HepG2 (cell line): ENCODE data around the gene ZNF844. TPM values are rescaled to one million over a fixed set of nuclear protein-coding genes. Genes with fewer than 3 reads are reported as not detected.
A peak's percentile ranks its signal among the peaks of the same experiment; 100 is the strongest.

Experiments
- CAMTA2 ChIP-seq: sonication (generic); formaldehyde crosslinking; IDR thresholded peaks from 2 replicates; pipeline ENCODE4 v1.4.0; 2020; ENCODE audit warnings: mild to moderate bottlenecking, missing genetic modification reagents, borderline replicate concordance
- CBX2 ChIP-seq, 2 experiments: fragments of 200-600 bp in 1 of 2; sonication (generic); formaldehyde crosslinking in 1 of 2; IDR thresholded peaks; 2 replicates each; pipeline versions ENCODE4 v1.7.0 to v1.8.1; 2018 to 2022; ENCODE audit warnings: low read depth in 2 of 2, low read length in 1 of 2, mild to moderate bottlenecking in 1 of 2, missing genetic modification reagents in 1 of 2
- CHD2 ChIP-seq: IDR thresholded peaks from 2 replicates; pipeline ENCODE4 v1.6.1; 2011; ENCODE audit warnings: low read depth, low read length, improper control_type of control experiment
- FIP1L1 ChIP-seq: fragments of 200-400 bp; formaldehyde crosslinking; IDR thresholded peaks from 2 replicates; pipeline ENCODE4 v1.6.1; 2018; ENCODE audit warnings: low read depth, mild to moderate bottlenecking, low read length, moderate library complexity, borderline replicate concordance; ENCODE audit not compliant: insufficient read depth
- GFI1 ChIP-seq: sonication (generic); formaldehyde crosslinking; IDR thresholded peaks from 2 replicates; pipeline ENCODE4 v1.5.0; 2020; ENCODE audit warnings: missing genetic modification reagents, mild to moderate bottlenecking, borderline replicate concordance
- ISX ChIP-seq: sonication (generic); formaldehyde crosslinking; conservative IDR thresholded peaks from 2 replicates; pipeline ENCODE4 v1.5.0; 2020; ENCODE audit warnings: missing genetic modification reagents
- JUNB ChIP-seq: sonication (generic); formaldehyde crosslinking; IDR thresholded peaks from 2 replicates; pipeline ENCODE4 v1.8.0; 2022; ENCODE audit warnings: missing genetic modification reagents, mild to moderate bottlenecking, borderline replicate concordance
- KMT2B ChIP-seq: IDR thresholded peaks from 2 replicates; pipeline ENCODE4 v1.6.1; 2016; ENCODE audit warnings: missing genetic modification reagents, missing compliant biosample characterization
- MAF1 ChIP-seq: sonication (generic); formaldehyde crosslinking; IDR thresholded peaks from 2 replicates; pipeline ENCODE4 v1.5.0; 2020; ENCODE audit warnings: missing genetic modification reagents, borderline replicate concordance
- MAFG ChIP-seq: sonication (generic); formaldehyde crosslinking; IDR thresholded peaks from 2 replicates; pipeline ENCODE4 v1.5.1; 2020; ENCODE audit warnings: mild to moderate bottlenecking, missing genetic modification reagents
- MEF2D ChIP-seq: sonication (generic); formaldehyde crosslinking; IDR thresholded peaks from 2 replicates; pipeline ENCODE4 v1.5.1; 2020; ENCODE audit warnings: mild to moderate bottlenecking, missing genetic modification reagents
- MIXL1 ChIP-seq: IDR thresholded peaks from 2 replicates; pipeline ENCODE4 v1.6.1; 2016
- MTA3 ChIP-seq: sonication (generic); formaldehyde crosslinking; IDR thresholded peaks from 2 replicates; pipeline ENCODE4 v1.4.0; 2020; ENCODE audit warnings: missing genetic modification reagents
- NR2F6 ChIP-seq, 2 experiments: IDR thresholded peaks; 2 replicates each; pipeline ENCODE4 v1.6.1; 2016; ENCODE audit warnings: antibody characterized with exemption in 1 of 2, mild to moderate bottlenecking in 1 of 2
- NR3C1 ChIP-seq: sonication (generic); formaldehyde crosslinking; IDR thresholded peaks from 2 replicates; pipeline ENCODE4 v1.4.0; 2020; ENCODE audit warnings: missing genetic modification reagents
- PHF5A ChIP-seq: IDR thresholded peaks from one replicate; pipeline ENCODE4 v1.6.1; 2018; ENCODE audit warnings: low read depth, missing genetic modification reagents; ENCODE audit not compliant: unreplicated experiment
- RBM39 ChIP-seq: fragments of 200-400 bp; formaldehyde crosslinking; IDR thresholded peaks from one replicate; pipeline ENCODE4 v1.6.1; 2018; ENCODE audit warnings: antibody characterized with exemption, mild to moderate bottlenecking, low read depth, low read length; ENCODE audit not compliant: poor library complexity, severe bottlenecking
- ZBTB7B ChIP-seq: sonication (generic); formaldehyde crosslinking; IDR thresholded peaks from 2 replicates; pipeline ENCODE4 v1.4.0; 2020; ENCODE audit warnings: missing genetic modification reagents
- ZNF24 ChIP-seq: fragments of 450-650 bp; IDR thresholded peaks from 2 replicates; pipeline ENCODE4 v1.6.1; 2017; ENCODE audit warnings: antibody characterized with exemption, mild to moderate bottlenecking
- ZNF496 ChIP-seq: sonication (generic); formaldehyde crosslinking; IDR thresholded peaks from 2 replicates; pipeline ENCODE4 v1.8.1; 2023; ENCODE audit warnings: mild to moderate bottlenecking, moderate library complexity, missing genetic modification reagents; ENCODE audit not compliant: insufficient replicate concordance
- ZNF629 ChIP-seq: sonication (generic); formaldehyde crosslinking; conservative IDR thresholded peaks from 2 replicates; pipeline ENCODE4 v1.5.0; 2020; ENCODE audit warnings: missing genetic modification reagents
- ZNF678 ChIP-seq: sonication (generic); formaldehyde crosslinking; IDR thresholded peaks from 2 replicates; pipeline ENCODE4 v1.4.0; 2020; ENCODE audit warnings: mild to moderate bottlenecking, missing genetic modification reagents
- polyA plus RNA-seq, 8 experiments: library from polyadenylated mRNA; depleted of rRNA in 3 of 8; stranded (reverse) in 7 of 8; unstranded in 1 of 8; fragments of >200 nt; fragmentation: Illumina TruSeq in 4 of 8; extraction: Trizol in 4 of 8; gene quantifications; 2 replicates each; pipeline versions ENCODE4 v1.2.1 to v1.2.3, GENCODE V29; 2011 to 2016; ENCODE audit warnings: low read depth in 4 of 8, missing spikeins in 1 of 8, mixed read lengths in 1 of 8; ENCODE audit not compliant: insufficient read depth in 1 of 8
- total RNA-seq, 5 experiments: library from RNA; depleted of rRNA; stranded (reverse); fragments of >200 nt; fragmentation: Illumina TruSeq; extraction: Trizol; gene quantifications; 2 replicates each; pipeline ENCODE4 v1.2.3, GENCODE V29; 2016; ENCODE audit warnings: low read depth in 1 of 5
- TF ChIP-seq, protein P1 (sequence below): IDR thresholded peaks from 2 replicates; pipeline ENCODE4 v1.6.1; 2016; ENCODE audit warnings: missing genetic modification reagents, missing compliant biosample characterization
- TF ChIP-seq, protein P2 (sequence below): sonication (generic); formaldehyde crosslinking; IDR thresholded peaks from 2 replicates; pipeline ENCODE4 v1.5.0; 2020; ENCODE audit warnings: missing genetic modification reagents, mild to moderate bottlenecking, borderline replicate concordance
- TF ChIP-seq, protein P3 (sequence below): sonication (generic); formaldehyde crosslinking; IDR thresholded peaks from 2 replicates; pipeline ENCODE4 v1.4.0; 2020; ENCODE audit warnings: mild to moderate bottlenecking, missing genetic modification reagents

ZNF844 gene
- total and polyA plus RNA-seq, 2 of the 13 experiments (the other 11 are each of a cell fraction or from before 2014, with no cell fraction given) = 1.0 to 3.2 TPM

DNA sequence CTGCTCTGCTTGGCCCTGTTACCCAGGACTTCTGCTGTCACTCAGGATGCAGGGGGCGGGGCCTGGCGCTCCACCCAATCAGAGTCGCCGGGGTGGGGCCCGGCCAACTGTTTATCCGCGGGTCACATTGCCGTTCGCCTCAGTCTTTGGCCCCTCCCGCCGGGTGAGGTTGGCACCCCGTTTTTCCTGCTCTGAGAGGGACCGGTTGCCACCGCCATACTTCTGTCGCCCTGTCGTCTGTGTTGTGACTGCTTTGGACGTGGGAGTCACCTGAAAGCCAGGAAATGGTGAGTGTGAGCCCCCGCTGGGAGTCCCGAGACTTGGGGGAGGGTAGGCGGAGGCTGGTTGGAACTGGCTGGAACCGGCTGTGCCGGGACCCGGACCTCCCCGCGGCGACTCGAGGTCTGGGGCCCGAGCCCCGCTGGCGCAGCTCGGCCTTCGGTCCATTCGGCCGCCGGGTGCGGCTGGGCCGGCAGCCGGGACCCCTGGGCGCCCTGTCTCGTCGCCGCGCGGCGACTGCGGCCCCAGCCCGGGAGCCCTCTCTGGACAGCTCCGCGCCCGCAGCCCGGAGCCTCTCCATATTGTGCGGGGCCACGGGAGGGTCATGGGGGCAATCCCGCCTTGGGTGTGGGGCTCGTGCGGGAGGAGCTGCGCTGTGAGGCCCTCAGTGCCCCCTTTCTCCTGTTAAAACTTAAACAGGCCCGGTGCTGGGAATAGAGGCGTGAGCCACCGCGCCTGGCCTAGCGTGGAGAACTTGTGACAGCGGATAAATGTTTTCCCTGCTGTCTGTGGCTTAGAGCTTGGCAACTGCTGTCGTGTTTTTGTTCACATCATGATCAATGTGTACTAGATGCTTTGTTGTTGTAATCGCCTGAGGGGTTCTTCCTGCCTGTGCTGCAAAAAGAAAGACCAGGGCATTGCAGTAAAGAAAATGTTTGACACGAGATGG, at the start of gene ZNF844 (continued):
- TF ChIP-seq, protein P1, sequence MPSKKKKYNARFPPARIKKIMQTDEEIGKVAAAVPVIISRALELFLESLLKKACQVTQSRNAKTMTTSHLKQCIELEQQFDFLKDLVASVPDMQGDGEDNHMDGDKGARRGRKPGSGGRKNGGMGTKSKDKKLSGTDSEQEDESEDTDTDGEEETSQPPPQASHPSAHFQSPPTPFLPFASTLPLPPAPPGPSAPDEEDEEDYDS (CRISPR knock-in tag) = peak; percentile 93
- TF ChIP-seq ZBTB7B (CRISPR knock-in tag) = no peak
- TF ChIP-seq ZNF496 (CRISPR knock-in tag) = no peak
- TF ChIP-seq FIP1L1 = no peak
- TF ChIP-seq ISX (CRISPR knock-in tag) = no peak
- TF ChIP-seq CHD2 = no peak
- 0 out of 2 replicates have a peak, but pooled peaks have one; percentile 29 for TF ChIP-seq MEF2D (CRISPR knock-in tag)
- TF ChIP-seq RBM39 = no peak
- peak; percentile 59; the same call in 1 of the 2 replicates for TF ChIP-seq KMT2B (CRISPR knock-in tag)
- TF ChIP-seq MAF1 (CRISPR knock-in tag) = no peak
- TF ChIP-seq CAMTA2 = no peak
- peak; percentile 44; the same call in 1 of the 2 replicates for TF ChIP-seq GFI1 (CRISPR knock-in tag)
- no peak for TF ChIP-seq NR3C1 (CRISPR knock-in tag)
- TF ChIP-seq PHF5A = no peak
- TF ChIP-seq ZNF629 (CRISPR knock-in tag) = no peak
- no peak for TF ChIP-seq ZNF678 (CRISPR knock-in tag)
- TF ChIP-seq CBX2 (IDR thresholded peaks at IDR 0.05; ENCODE audit: low read depth, low read length) = no peak
- no peak for TF ChIP-seq CBX2 (CRISPR knock-in tag; IDR thresholded peaks at IDR 0.05; ENCODE audit: low read depth)
- TF ChIP-seq MIXL1 (CRISPR knock-in tag) = 0 out of 2 replicates have a peak, but pooled peaks have one; percentile 13
- TF ChIP-seq NR2F6 (IDR thresholded peaks at IDR 0.05) = no peak
- TF ChIP-seq NR2F6 (CRISPR knock-in tag; IDR thresholded peaks at IDR 0.05) = no peak
- TF ChIP-seq, protein P2, sequence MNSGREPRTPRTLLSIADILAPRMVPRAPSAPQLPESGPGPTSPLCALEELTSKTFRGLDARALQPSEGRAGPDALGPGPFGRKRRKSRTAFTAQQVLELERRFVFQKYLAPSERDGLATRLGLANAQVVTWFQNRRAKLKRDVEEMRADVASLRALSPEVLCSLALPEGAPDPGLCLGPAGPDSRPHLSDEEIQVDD = no peak
- TF ChIP-seq JUNB = no peak
- no peak for TF ChIP-seq ZNF24
- TF ChIP-seq, protein P3, sequence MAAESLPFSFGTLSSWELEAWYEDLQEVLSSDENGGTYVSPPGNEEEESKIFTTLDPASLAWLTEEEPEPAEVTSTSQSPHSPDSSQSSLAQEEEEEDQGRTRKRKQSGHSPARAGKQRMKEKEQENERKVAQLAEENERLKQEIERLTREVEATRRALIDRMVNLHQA = no peak
- TF ChIP-seq MTA3 (CRISPR knock-in tag) = no peak
- TF ChIP-seq MAFG (CRISPR knock-in tag) = no peak
